GM10847 (cell line): ENCODE data around the gene ATRN.

Experiments used
- POLR2A ChIP-seq: IDR thresholded peaks from 2 replicates; pipeline ENCODE4 v1.6.1; 2011; ENCODE audit not compliant: insufficient read length; ENCODE audit errors: extremely low read depth

ATRN gene

DNA sequence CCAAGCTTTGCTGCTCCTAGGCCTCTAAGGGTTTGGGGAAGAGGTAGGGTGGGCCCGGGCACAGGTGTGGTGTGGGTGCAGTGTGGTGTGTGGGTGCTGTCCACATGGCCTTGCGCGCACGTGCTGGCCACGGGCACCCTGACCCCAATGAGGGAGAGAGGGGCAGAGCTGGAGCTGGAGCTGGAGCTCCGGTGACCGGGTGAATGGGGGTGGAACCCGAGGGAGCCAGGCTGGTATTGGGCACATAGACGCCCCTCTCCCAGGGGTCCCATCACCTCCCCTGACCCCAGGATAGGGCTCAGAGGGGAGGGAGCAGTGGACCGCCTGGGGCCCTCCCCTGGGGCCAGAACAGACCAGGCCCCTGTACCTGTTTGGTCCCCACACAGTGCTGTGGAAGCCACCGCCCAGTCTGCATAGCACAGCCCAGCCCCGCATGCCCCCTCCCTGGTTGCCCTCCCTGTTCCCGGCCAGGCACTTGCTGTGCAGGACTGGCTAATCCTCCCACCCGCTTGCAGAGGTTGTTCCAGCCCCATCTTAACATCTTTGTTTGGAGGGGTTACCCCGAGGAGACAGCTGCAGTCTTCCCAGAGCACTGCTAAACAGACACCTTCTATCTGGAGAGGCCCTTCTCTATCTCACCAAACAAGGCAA is 210.0 kb downstream of the ATRN start:
- TF ChIP-seq POLR2A = no peak

DNA sequence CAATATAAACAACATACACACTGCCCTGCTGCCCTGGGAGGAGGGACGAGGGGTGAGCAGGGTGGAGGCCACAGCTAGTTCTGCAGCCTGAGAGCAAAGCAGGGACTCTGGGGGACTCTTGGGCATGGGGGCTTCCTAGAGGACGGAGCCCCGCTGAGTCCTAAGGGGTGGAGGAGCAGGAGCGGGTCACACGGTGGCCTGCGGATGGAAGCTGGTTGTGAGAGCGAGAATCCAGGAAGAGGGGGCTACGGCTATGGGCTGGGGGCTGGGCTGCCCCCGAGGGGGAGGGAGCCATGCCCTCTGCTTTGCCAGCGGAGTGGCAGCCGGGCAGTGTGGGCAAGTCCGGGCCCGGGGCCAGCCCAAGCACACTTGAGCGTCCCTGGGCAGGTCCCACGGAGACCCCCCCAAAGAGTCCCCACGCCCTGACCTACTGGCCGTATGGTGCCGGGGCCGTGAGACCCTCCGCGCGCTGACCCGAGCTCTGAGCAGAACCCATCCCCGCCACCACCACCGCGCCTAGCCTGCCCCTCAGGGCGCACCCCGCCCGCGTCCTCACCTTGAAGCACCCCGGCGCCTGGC is 210.6 kb downstream of the ATRN start:
- TF ChIP-seq POLR2A = no peak

DNA sequence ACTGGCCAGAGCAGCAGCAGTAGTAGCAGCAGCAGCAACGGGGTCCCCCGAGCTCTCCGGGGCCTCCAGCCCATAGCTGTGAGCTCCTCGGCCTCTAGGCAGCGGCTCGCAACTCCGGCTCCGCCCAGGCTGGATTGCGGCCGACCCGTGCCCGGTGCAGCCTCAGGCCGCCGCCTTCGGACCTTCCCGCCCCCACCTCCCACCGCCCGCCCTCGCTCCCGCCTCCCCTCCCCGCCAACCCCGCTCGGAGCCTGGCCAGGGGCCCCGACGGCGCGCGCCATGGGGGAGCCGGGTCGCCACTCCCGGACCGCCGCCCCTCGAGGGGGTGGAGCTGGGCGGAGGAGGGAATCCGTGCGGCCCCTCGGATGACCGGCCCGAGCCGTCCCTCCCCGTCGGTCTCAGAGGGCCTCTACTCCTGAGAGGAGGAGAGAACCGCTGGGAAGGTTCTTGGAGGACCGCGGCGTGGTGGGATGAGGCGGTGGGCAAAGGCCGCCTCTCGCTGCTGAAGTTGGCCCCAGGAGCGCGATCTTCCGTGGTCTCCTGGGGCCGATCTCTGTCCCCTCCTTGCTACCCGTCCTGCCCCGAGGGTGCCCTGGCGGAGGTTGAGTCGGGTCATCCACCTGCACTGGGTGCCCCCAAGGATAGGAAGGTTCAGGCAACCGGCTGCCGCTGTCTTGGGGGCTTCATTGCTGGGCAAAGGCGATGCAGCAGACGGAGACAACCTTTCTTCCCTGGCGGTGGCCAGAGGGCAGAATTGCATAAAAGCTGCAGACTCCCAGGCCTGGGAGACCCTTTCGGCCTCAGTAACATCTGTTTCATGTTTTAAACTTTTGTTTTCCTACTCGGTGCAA is 211.3 kb downstream of the ATRN start, which contains the start of gene ADAM33:
ADAM33 (minus strand) TSS at position 80 of the 851 bp plus-strand sequence; CDS start at position 74, 6 bp downstream.
- TF ChIP-seq POLR2A = no peak

DNA sequence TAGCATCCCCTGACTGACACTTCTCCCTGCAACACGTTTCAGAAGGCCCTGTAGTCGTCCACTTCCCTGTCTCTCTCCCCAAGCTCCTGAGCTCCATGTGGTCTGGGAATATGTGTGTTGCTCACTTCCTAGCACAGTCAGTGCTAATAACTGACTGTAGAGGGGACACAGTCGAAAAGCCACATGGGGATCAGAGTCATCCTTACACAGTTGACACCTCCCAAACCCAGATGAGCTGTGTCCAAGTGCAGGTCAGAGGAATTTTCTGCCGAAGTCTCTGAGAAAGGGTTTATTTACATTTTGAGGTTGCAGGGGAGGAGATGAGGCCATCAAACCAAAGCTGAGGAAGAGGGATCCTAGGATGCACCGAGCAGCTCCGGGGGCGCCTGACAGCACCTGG is 214.5 kb downstream of the ATRN start:
- no peak for TF ChIP-seq POLR2A

DNA sequence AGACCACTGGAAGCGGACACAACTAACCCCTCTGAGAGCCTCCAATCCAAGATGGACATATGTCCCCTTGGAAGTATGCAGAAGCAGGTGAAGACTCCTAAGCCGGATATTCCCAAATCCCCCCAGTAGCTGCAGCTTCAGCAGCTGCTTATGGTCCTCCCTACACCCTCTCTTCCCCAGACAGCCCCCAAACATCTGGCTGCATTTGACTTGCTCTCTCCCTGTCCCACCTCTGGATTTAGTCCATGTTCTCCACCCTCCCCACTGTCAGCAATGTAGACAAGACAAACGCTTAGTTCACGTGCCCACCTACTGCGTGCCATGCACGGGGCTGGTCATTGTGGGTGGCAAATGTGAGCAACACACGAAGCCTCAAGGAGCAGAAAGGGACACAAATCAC is 215.6 kb downstream of the ATRN start:
- no peak for TF ChIP-seq POLR2A

DNA sequence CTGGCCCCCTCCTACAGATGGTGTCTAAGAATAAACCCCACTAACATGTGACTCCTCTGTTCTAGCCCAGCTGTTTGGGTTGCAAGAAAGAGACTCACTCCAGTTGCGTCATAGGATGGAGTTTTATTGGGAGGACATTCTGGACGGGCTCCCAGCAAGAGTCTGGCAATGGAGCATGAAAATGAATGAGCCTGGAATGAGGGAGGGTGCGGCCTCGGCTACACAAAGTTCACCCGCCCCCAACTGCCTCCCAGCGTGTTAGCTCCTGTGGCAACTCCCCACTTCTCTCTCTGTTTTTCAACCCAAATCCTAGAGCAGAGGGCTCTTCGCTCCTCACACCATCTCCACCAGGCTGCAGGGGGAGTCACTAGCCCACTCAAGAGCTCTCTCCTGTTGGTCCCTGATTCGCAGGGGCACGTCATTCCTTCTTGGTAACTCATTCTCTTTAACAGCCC is 216.1 kb downstream of the ATRN start:
- TF ChIP-seq POLR2A = no peak

DNA sequence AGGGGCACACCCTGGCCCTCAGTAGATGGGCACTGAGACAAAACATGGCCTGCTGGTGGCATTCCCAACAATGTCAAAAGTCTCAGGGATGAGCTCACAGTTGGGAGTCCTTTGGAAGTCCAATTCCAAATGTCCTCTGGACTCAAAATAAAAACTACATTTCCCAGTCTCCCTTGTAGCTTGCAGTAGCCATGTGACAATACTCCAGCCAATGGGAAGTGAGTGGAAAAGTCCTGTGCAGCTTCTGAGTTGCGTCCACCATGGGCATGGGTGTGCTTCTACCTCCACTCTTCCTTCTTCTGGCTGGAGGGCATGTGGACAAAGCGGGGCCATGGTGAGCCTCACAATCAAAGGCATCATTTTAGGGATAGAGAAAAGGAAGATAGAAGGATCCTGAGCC is 216.8 kb downstream of the ATRN start:
- no peak for TF ChIP-seq POLR2A

DNA sequence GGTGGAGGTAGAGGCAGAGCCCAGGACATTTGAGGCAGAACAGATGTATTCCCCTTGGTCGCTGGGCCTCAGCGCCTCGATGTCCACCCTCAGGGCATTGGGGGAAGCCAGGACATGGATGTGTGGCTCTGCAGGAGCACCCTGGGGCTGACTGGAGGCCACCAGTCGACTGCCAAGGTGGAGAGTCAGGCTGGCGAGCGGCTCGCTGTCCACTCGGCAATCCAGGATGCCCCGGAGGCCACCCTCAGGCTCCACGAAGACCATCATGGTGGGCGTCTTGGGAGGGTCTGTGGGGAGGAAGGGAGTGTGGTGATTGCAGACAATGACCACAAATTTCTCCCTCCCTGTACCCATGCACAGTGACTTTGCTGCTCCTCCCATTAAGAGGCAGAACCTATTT is 219.2 kb downstream of the ATRN start:
- no peak for TF ChIP-seq POLR2A

DNA sequence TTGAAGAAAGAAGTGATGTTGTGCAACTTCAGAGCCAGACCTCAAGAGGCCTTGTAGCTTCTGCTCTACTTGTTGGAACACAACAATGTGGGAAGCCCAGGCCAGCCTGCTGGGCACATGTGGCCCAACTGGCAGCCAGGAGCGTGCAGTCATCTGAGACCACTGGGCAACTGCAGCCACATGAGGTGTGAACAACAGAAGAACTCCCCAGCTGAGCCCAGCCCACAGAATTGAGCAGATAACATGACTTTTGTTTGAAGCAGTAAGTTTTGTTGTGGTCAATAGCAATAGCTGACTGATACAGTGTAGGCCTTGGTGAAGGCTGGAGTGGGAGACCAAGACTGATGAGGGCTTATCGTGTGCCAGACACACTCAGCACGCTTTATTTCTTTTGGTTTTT is 219.6 kb downstream of the ATRN start:
- no peak for TF ChIP-seq POLR2A

DNA sequence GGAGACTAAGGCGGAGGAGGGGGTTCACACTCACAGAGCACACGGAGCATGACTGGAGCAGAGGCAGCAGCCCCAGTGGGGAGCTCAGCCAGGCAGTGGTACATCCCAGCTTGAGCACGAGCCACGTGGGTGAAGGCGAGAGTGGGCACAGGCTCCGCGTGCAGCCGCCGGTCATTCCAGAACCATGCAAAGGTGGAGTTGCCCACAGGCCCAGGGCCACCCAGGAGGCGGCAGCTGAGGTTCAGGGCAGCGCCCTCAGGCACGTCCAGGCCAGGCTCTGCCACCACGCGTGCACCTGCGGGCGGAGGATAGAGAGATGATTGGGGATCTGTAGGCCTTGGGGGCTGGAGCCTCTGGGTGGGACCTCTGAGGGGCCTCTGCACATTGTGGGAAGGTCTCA is 220.5 kb downstream of the ATRN start:
- no peak for TF ChIP-seq POLR2A

DNA sequence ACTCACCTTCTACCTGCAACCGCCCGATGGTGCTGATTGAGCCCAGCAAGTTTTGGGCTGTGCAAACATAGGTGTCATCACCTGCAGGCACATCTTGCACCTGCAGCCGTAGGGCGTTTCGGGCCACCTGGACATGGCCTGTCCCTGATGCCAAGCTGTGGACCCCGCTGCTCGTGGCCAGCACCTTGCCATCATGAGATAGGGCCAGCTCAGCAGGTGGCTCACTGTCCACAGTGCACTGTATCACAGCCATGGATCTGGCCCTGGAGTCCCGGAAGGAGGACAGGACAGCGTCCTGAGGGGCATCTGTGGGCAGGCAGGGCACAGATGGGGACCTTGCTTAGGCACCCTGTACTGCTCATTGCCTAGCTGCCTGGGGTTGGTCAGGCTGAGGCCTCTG is 221.1 kb downstream of the ATRN start:
- no peak for TF ChIP-seq POLR2A

DNA sequence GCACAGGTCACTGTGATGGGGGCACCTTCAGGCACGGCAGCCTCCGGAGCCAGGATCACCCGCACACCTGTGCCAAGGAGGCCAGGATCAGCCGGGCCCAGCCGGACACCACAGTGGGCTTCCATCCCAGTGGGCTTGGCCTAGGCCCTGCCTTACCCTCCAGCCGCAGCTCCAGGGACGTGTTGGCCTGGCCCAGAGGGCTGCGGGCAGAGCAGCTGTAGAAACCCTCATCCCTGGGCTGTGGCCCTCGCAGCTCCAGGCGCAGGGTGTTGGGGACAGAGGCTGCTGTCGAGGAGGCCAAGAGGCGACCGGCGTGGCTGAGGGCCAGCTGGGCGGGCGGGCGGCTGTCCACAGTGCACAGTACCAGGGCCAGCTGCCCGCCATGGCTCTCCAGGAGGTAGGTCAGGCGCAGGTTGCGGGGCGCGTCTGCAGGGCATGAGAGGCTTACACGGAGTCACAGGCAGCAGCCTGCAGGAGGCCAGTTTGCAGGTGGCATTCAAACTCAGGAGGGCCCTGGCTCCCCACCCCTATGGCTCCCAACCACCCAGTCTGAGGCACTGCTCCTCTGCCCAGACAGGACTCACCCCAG is 222.0 kb downstream of the ATRN start:
- no peak for TF ChIP-seq POLR2A

DNA sequence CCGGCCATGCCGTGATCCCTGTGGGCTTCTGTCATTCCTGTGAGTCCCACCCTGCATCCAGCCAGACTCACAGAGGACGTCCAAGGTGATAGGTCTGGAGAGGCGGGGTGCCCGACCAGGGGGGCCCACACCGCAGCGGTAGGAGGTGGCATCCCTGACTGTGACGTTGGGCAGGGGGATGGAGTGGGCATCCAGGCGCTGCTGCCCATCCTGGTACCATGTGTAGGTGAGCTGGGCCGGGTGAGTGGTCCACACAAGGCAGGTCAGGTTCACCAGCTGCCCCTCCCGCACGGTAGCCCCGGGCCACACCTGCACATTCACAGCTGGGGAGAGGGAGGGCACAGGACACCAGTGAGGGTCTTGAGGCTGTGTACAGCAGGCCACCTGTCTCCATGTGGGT is 222.6 kb downstream of the ATRN start:
- no peak for TF ChIP-seq POLR2A

DNA sequence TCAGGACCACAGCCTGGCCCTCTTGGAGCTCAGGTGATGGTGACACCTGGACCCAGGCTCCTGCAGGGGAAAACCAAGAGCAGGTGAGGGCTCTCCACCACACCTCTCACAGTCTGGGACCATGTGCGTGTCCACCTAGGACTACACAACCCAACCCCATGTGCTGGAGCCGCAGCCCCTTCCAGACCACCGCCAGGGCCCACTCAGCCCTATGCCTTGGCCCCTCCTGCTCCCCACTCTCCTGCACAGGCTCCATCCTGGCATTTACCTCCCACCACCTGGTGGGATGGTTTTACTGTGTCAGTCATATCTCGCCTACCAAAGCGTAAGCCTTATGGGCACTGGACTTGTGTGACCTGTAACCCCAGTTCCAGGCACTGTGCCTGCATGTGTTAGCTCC is 224.0 kb downstream of the ATRN start:
- TF ChIP-seq POLR2A = no peak

DNA sequence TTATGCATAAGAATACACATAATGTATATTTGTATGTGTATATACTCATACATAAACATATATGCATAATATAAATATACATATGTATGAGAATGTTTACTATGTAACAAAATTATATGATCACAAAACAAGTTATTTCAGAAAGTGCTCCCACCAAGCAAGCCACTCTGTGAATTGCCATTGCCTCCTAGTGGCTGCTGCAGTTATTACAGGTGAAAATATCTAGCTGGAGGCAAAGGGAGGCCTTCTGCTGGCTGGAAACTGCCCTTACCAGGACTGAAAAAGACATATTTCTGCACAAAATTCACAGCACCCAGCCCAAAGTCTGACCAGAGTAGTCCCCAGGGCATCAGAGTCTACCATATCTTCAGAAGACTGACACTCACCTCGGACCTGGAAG is 225.4 kb downstream of the ATRN start:
- TF ChIP-seq POLR2A = no peak
